Umbilical cord (tissue), 2 donors: ENCODE data around the gene ZDHHC4. TPM values are rescaled to one million over a fixed set of nuclear protein-coding genes. Genes with fewer than 3 reads are reported as not detected.

Source experiments
- DNase-seq: peaks from one replicate; pipeline ENCODE4 v3.0.0-alpha.2; 2015; ENCODE audit warnings: low spot score
- total RNA-seq: library from RNA; depleted of rRNA; stranded (reverse); fragments of >200 nt; gene quantifications from one replicate; pipeline ENCODE4 v1.2.3, GENCODE V29; 2014; ENCODE audit warnings: low replicate concordance; ENCODE audit not compliant: insufficient read depth

ZDHHC4 gene
- 70.5 TPM for total RNA-seq

GRCh38 chr7:6577369-6578113 lies at the start of gene ZDHHC4:
TSS of gene ZDHHC4 (plus strand) at chr7:6577454. CDS start at chr7:6580562, 3,108 bp downstream.
- peak; percentile 94 for DNase-seq

- no peak for DNase-seq
These were observed 48.7 kb upstream of the ZDHHC4 start for GRCh38 chr7:6528401-6529130.

DNA sequence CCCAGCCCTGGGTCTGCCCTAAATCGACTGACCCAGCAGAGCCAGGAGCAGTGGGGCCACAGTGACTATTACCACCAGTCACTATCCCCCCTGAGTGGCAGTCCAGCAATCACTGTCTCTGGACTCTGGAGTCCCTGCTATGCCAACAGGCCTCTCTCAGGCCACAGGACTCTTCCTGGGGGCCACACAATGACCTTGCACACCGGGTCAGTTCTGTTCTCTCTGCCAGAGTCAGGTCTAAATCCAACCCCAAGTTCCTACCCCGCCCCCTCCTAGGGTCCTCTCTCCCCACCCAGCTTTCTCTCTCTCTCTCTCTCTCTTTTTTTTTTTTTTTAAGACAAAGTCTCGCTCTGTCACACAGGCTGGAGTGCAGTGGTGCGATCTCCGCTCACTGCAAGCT lies 47.6 kb upstream of the ZDHHC4 start:
- no peak for DNase-seq

GRCh38 chr7:6530626-6531491 lies 46.4 kb upstream of the ZDHHC4 start:
- DNase-seq, result no peak

GRCh38 chr7:6531492-6532279 lies 45.6 kb upstream of the ZDHHC4 start:
- no peak for DNase-seq

DNA sequence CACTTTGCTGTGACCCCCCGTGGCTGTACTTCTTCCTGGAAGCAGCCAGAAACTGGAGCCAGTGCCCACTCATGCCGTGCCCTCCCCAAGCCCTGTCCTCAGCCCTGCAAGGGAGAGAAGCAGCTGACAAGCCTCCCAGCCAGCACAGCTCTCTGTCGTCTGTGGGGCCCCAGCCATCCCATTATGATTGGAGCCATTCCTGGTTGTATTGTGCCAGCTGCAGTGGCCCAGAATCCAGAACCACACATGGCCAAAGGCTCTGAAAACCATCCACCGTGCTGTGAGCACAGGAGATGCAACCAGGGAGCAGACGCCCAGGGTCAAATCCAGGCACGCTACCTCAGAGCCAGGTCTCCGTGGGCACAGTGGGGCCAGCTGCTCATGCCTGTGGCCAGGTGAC lies 44.7 kb upstream of the ZDHHC4 start:
- DNase-seq, result no peak

- no peak for DNase-seq
These were observed 43.3 kb upstream of the ZDHHC4 start for GRCh38 chr7:6533893-6534495.

DNA sequence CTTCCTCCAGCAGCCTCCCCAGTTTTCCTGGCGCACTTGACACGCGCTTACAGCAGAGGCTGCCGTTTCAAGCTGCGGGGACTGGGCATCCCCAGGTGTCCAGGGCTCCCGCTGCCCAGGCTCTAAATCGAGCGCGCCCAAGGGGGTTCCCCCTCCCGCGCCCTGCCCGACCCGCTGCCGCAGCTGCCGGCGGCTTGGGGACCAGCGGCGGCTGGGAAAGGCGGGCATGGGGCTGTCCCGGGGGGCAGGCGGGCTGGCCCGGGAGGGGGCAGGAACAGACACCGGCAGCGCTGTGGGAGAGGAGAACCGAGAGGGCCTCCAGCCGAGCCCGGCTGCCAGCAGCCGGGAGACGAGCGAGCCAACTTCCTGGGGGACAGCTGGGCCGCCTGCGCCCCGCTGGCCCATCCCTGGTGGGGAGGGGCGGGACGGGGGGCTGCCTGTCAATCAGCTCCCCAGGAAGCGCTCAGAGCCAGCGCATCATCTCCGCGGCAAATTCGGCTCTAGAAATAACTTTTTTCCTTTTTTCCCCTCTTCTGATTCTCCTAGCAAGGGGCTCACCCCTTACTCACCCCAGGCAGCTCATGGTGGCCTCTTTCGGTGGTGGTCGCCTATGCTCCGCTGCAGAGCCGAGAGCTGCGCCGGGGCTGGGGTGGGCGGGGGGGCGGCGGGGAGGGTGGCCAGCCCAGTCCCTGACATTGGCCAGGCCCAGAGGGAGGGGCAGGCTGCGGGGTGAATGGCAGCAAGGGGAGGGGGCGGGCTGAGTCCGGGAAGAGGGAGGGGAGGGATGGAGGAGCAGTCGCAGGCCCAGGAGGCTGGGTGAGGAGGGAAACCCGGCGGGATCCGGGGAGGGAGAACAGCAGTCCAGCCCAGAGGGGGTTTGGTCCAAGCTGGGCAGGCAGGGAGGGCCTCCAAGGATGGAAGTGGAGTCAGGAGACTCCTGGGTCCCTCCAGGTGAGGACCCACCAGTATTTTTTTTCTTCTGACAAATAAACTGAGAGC lies 40.7 kb upstream of the ZDHHC4 start:
- DNase-seq, result peak; percentile 14

- DNase-seq, result no peak
These were observed 34.9 kb upstream of the ZDHHC4 start for GRCh38 chr7:6542368-6542767.

DNA sequence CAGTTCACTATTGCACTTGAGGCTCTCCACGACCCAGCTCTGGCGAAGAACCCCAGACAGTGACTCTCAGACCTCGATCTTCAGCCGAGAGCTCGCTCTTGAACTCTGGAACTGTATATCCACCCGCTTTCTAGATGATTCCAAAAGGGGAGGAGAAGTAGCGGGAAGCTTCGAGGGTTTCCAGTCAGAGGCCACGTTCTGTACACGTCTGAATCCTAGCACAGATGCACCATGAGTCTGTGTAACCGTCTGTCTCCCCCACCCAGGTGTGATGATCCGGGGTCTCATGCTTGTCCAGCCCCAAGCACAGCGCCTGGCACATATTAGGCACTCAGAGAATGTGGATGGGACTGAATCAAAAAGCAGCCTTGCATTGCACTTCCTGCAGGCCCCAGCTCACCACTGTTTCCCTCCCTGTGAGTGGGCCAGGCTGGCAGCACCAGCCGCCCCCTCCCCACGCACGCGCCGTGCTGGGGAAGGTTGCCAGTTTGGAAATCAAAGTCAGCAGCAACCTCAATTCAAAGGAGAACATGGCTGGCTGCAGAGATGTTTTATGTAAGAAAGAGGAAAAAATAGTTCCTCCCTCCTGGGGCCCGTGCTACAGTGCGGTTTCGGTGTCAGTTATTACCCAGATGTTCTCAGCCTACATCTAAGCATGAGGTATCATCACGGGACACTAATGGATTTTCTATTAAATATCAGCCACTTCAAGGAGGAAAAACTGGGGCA lies 31.7 kb upstream of the ZDHHC4 start:
- DNase-seq, result no peak

GRCh38 chr7:6546498-6547251 lies 30.6 kb upstream of the ZDHHC4 start:
- no peak for DNase-seq

DNA sequence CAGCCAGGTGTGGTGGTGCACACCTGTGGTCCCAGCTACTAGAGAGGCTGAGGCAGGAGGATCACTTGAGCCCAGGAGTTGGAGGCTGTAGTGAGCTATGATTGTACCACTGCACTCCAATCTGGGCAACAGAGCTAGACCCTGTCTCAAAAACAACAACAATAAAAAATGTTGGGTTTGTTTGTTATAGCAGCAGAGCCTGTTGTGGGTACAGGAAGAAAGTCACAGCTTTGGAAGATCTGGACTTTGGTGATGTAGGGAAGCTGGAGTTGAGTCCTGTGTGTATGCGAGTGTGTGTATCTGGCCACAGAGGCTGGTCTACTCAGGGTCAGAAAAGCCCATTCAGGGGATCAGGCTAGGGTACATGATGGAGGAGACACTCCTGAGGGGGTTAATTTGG lies 29.9 kb upstream of the ZDHHC4 start:
- DNase-seq, result no peak

GRCh38 chr7:6551016-6551511 lies 26.2 kb upstream of the ZDHHC4 start, which contains the start of gene GRID2IP:
TSS of gene GRID2IP (minus strand) at chr7:6551461. CDS start at chr7:6551436, 25 bp downstream.
- no peak for DNase-seq

DNA sequence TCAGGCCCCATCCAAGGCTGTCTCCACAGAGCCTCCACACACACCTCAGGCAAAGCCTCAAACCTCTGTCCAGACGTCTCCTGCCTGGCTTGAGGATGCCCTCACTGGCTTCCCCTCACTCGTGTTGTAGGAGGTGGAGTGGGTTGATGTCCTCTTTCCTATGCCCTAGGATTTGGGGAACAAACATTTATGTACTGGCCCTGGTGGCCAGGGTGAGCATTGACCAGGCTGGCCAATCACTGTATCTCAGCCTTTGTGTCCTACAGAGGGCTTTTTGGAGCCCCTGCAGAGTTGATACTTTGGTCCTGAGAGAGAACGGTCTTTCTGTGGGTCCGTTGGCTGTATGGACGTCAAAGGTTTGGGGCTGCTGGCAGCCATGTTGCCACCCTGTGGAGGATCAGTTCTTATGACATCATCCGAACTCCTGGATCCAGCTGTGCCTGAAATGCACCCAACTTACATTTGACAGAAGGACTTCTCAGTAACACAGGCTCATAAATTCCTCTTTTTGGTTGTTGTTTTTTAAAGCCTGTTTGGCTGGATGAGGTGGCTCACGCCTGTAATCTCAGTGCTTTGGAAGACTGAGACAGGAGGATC lies 23.7 kb upstream of the ZDHHC4 start:
- DNase-seq, result no peak

DNA sequence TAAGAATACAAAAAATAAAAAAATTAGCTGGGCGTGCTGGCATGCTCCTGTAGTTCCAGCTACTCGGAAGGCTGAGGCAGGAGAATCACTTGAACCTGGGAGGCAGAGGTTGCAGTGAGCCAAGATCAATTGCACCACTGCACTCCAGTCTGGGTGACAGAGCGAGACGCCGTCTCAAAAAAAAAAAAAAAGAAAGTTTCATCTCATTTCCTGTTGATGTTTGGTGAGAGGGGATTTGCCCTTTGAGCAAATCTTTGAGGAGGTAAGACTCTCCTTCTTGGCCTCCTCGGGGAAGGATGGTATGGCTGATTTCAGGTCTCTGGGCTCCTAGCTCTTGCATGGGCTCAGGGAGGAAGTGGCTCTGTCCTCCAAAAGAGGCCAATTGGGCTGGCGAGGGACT lies 22.4 kb upstream of the ZDHHC4 start:
- no peak for DNase-seq

- no peak for DNase-seq
These were observed 21.1 kb upstream of the ZDHHC4 start for GRCh38 chr7:6556196-6556595.

- DNase-seq, result no peak
These were observed 18.4 kb upstream of the ZDHHC4 start for GRCh38 chr7:6558837-6559236.
